Measurements from ENCODE around the gene PSD4. TPM values are rescaled to one million over a fixed set of nuclear protein-coding genes. Genes with fewer than 3 reads are reported as not detected.

The PSD4 gene
- total RNA-seq, 2 donors from 2014 or later, result 5.2 to 13.3 TPM

DNA sequence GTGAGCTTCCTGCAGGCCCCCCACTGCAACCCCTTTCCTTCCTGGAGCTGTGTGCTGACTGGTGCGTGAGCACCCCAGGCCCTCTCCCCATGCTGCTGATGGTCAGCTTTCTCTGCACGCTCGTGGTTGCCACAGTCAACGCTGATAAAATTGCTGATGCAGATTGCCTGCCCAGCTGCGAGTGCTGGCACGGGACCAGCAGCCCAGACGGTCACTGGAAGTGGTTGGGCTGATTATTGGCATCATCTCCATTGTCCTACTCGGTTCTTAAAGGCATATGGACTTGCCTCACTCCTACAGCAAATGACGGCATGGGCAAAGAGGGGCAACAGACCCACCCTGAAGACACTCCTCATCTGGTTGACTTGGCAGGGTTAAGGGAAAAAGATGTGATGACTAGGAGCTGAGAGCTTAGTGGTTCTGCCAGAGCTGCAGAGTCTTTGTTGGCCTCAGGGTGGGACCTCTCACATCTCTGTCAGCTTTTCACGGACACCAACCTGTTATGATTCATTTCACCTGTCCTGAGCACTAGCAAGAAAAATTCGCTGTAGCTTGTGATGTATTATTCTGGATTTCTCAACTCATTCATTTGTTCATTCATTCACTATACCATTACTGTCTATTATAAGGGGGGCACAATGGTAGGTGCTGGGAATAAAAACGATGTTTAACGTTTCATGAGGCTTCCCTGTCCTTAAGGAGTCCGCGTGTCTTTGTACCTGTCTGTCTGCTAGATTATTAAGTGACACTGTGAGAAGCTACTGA lies 66.6 kb downstream of the PSD4 start:
- peaks cover 9% of the 10 kb centered on the region for H3K36me3 ChIP-seq (ENCODE audit: control insufficient read depth, insufficient read depth, low read length)
- no peak overlapping the region for H3K4me3 ChIP-seq (ENCODE audit: low read length)
- H3K9me3 ChIP-seq (ENCODE audit: control insufficient read depth, low read length), result no peaks in the 10 kb centered on the region
- H3K4me1 ChIP-seq (ENCODE audit: control insufficient read depth, insufficient read depth, low read length), result no peaks in the 10 kb centered on the region
- H3K9ac ChIP-seq (ENCODE audit: extremely low read depth, low read length, poor library complexity, severe bottlenecking), result no peak overlapping the region
- H3K27ac ChIP-seq (ENCODE audit: low read depth, low read length), result no peak overlapping the region
- Mint-ChIP-seq H3K36me3 (ENCODE audit: low read depth) (no peaks in the 10 kb centered on the region), H3K27me3 (ENCODE audit: insufficient read depth) (peaks cover 11% of the 10 kb centered on the region), H3K9me3 (peaks cover 7% of the 10 kb centered on the region), H3K4me1 (no peaks in the 10 kb centered on the region), H3K4me3 (no peak overlapping the region), H3K27ac (no peak overlapping the region)
- WGBS, 2 experiments (ENCODE audit: insufficient coverage in 1 of 2, insufficient read length in 1 of 2), result 75 to 80% methylated on average over 7 to 15 of the region's 15 CpGs
- TF ChIP-seq, protein P1, sequence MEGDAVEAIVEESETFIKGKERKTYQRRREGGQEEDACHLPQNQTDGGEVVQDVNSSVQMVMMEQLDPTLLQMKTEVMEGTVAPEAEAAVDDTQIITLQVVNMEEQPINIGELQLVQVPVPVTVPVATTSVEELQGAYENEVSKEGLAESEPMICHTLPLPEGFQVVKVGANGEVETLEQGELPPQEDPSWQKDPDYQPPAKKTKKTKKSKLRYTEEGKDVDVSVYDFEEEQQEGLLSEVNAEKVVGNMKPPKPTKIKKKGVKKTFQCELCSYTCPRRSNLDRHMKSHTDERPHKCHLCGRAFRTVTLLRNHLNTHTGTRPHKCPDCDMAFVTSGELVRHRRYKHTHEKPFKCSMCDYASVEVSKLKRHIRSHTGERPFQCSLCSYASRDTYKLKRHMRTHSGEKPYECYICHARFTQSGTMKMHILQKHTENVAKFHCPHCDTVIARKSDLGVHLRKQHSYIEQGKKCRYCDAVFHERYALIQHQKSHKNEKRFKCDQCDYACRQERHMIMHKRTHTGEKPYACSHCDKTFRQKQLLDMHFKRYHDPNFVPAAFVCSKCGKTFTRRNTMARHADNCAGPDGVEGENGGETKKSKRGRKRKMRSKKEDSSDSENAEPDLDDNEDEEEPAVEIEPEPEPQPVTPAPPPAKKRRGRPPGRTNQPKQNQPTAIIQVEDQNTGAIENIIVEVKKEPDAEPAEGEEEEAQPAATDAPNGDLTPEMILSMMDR (conservative IDR thresholded peaks at IDR 0.05), result no peak
- no peak for DNase-seq
- no peaks in the 10 kb centered on the region for H3K27me3 ChIP-seq (ENCODE audit: control insufficient read depth, insufficient read depth, low read length, poor library complexity, severe bottlenecking)

DNA sequence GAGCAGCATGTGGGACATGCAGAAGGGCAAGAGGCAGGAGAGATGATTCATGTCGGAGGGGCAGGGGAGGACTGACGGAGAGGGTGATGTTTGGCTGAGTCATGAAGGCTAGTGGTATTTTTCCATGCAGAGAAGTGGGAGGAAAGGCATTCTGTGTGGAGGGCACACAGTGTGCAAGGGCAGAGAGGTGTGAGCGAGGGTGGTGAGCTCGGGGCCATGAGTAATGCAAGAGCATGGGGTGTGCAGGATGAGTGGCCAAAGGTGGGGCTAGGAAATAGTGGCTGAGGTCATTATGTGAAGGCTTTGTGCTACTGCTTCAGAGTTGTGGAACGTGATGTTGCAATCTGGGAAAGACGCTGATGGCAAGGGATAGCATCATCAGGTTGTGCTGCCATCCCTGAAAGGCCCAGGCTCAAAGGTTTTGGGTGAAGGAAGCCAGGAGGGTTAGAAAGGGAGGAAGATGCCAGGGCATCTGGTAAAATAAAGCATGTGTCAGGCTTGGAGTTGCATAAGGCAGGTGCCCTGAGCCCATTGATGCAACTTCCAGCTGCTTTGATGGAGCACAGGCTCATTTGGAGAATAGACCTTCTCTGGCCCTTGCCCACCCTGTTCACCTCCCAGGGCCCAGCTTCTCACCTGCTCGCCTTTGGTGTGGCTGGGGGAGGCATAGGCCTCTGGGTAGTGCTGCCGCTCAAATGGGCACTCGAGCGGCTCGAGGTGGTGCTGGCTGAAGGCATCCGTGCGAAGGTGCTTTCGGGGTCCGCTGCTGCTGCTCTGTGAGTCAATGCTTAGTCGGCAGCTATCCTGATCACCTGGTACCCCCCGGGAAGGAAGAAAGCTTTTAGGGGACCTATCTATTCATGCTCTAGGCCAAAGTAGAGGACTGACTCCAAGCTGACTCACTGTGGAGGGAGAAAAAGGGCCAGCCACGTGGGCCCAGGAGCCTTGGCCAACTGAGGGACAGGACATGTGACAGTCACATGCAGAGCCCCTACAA lies 67.4 kb downstream of the PSD4 start:
- Histone ChIP-seq H3K27me3 (ENCODE audit: control insufficient read depth, insufficient read depth, low read length, poor library complexity, severe bottlenecking) (no peaks in the 10 kb centered on the region), H3K4me3 (ENCODE audit: low read length) (no peak overlapping the region), H3K4me1 (ENCODE audit: control insufficient read depth, insufficient read depth, low read length) (no peaks in the 10 kb centered on the region), H3K36me3 (ENCODE audit: control insufficient read depth, insufficient read depth, low read length) (peaks cover 9% of the 10 kb centered on the region), H3K27ac (ENCODE audit: low read depth, low read length) (no peak overlapping the region), H3K9ac (ENCODE audit: extremely low read depth, low read length, poor library complexity, severe bottlenecking) (no peak overlapping the region), H3K9me3 (ENCODE audit: control insufficient read depth, low read length) (no peaks in the 10 kb centered on the region)
- no peak overlapping the region for H3K4me3 Mint-ChIP-seq
- H3K9me3 Mint-ChIP-seq, result peaks cover 7% of the 10 kb centered on the region
- H3K36me3 Mint-ChIP-seq (ENCODE audit: low read depth), result no peaks in the 10 kb centered on the region
- H3K27ac Mint-ChIP-seq, result no peak overlapping the region
- 87 to 88% methylated on average over 14 to 18 of the region's 18 CpGs for WGBS, 2 experiments (ENCODE audit: insufficient coverage in 1 of 2, insufficient read length in 1 of 2)
- no peaks in the 10 kb centered on the region for H3K4me1 Mint-ChIP-seq
- DNase-seq, result no peak
- TF ChIP-seq, protein P1 (conservative IDR thresholded peaks at IDR 0.05), result no peak
- H3K27me3 Mint-ChIP-seq (ENCODE audit: insufficient read depth), result peaks cover 14% of the 10 kb centered on the region

DNA sequence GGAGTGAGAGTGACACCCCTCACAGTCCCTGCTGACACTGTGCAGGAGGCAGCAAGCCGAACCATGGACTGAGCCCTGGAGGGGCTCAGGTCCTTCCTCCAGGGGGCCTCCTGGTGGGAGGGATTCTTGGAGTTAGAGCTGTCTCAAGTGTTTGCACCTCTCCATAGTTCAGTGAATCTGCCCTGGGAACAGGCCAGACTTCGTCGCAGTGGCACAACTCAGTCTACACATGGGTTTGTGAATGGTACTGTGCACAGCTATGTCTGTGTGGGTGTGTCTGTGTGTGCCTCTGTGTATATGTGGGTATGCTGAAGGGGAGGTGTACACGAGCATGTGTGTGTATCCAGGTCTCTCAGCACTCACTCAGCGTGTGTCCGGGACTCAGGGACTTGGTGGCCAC lies 68.6 kb downstream of the PSD4 start:
- H3K27ac ChIP-seq (ENCODE audit: low read depth, low read length), result no peak overlapping the region
- Mint-ChIP-seq H3K27me3 (ENCODE audit: insufficient read depth) (peaks cover 14% of the 10 kb centered on the region), H3K36me3 (ENCODE audit: low read depth) (no peaks in the 10 kb centered on the region), H3K4me3 (no peak overlapping the region), H3K4me1 (no peaks in the 10 kb centered on the region), H3K27ac (no peak overlapping the region), H3K9me3 (no peaks in the 10 kb centered on the region)
- no peaks in the 10 kb centered on the region for H3K27me3 ChIP-seq (ENCODE audit: control insufficient read depth, insufficient read depth, low read length, poor library complexity, severe bottlenecking)
- WGBS, 2 experiments (ENCODE audit: insufficient coverage in 1 of 2, insufficient read length in 1 of 2), result 92 to 93% methylated on average over 4 to 6 of the region's 6 CpGs
- H3K4me3 ChIP-seq (ENCODE audit: low read length), result no peak overlapping the region
- DNase-seq, result no peak
- peaks cover 4% of the 10 kb centered on the region for H3K36me3 ChIP-seq (ENCODE audit: control insufficient read depth, insufficient read depth, low read length)
- no peaks in the 10 kb centered on the region for H3K4me1 ChIP-seq (ENCODE audit: control insufficient read depth, insufficient read depth, low read length)
- TF ChIP-seq, protein P1 (conservative IDR thresholded peaks at IDR 0.05), result no peak
- no peak overlapping the region for H3K9ac ChIP-seq (ENCODE audit: extremely low read depth, low read length, poor library complexity, severe bottlenecking)
- H3K9me3 ChIP-seq (ENCODE audit: control insufficient read depth, low read length), result no peaks in the 10 kb centered on the region
